Ureter (tissue), 1 donor: ENCODE data around the gene MYO1A. TPM values are rescaled to one million over a fixed set of nuclear protein-coding genes. Genes with fewer than 3 reads are reported as not detected.
"Not testable (repeated sequence)": the region's sequence is repeated elsewhere in the genome, so short reads cannot be mapped to it uniquely, and the experiment has no call there.

Experiments
- DNase-seq: peaks from one replicate; pipeline ENCODE4 v3.0.0-alpha.2; 2020; ENCODE audit warnings: low spot score
- total RNA-seq: library from RNA; stranded (reverse); gene quantifications from one replicate; pipeline ENCODE4 v1.2.4, GENCODE V29; 2023
- donor health status: DM: yes; HTN: yes; CAD: no.

MYO1A gene
- total RNA-seq, 1 donor from 2014 or later, result 0.23 TPM

- no peak for DNase-seq
Observed at GRCh38 chr12:57046947-57047890, 2.7 kb downstream of the MYO1A start.

- DNase-seq, result no peak
Observed at GRCh38 chr12:57046086-57046791, 3.7 kb downstream of the MYO1A start.

GRCh38 chr12:57044889-57045288, 5.0 kb downstream of the MYO1A start:
- no peak for DNase-seq

GRCh38 chr12:57044468-57044867, 5.5 kb downstream of the MYO1A start:
- no peak for DNase-seq

GRCh38 chr12:57042695-57043094, 7.2 kb downstream of the MYO1A start:
- no peak for DNase-seq

- DNase-seq, result no peak
Observed at GRCh38 chr12:57040750-57041149, 9.2 kb downstream of the MYO1A start.

- no peak for DNase-seq
Observed at GRCh38 chr12:57040211-57040610, 9.7 kb downstream of the MYO1A start.

- DNase-seq, result no peak
Observed at GRCh38 chr12:57039016-57039798, 10.7 kb downstream of the MYO1A start.

- DNase-seq, result no peak
Observed at GRCh38 chr12:57037264-57037663, 12.7 kb downstream of the MYO1A start.

- DNase-seq, result no peak
Observed at GRCh38 chr12:57033431-57033830, 16.5 kb downstream of the MYO1A start.

GRCh38 chr12:57031789-57032188, 18.1 kb downstream of the MYO1A start:
- no peak for DNase-seq

- DNase-seq, result no peak
Observed at GRCh38 chr12:57031138-57031725, 18.7 kb downstream of the MYO1A start.

- no peak for DNase-seq
Observed at GRCh38 chr12:57029457-57029856, 20.5 kb downstream of the MYO1A start.

GRCh38 chr12:57027805-57028153, 22.1 kb downstream of the MYO1A start:
- DNase-seq, result no peak

GRCh38 chr12:57027011-57027804, 22.7 kb downstream of the MYO1A start:
- DNase-seq, result no peak

- DNase-seq, result no peak
Observed at GRCh38 chr12:57025196-57025595, 24.7 kb downstream of the MYO1A start.

- not testable (repeated sequence) for DNase-seq
Observed at GRCh38 chr12:57022324-57022723, 27.6 kb downstream of the MYO1A start.

- no peak for DNase-seq
Observed at GRCh38 chr12:57019983-57020719, 29.8 kb downstream of the MYO1A start.

- DNase-seq, result no peak
Observed at GRCh38 chr12:57018906-57019305, 31.0 kb downstream of the MYO1A start.

GRCh38 chr12:57018353-57018752, 31.6 kb downstream of the MYO1A start:
- DNase-seq, result not testable (repeated sequence)
